Measurements from ENCODE around the gene KCNQ1.

Gene KCNQ1

DNA sequence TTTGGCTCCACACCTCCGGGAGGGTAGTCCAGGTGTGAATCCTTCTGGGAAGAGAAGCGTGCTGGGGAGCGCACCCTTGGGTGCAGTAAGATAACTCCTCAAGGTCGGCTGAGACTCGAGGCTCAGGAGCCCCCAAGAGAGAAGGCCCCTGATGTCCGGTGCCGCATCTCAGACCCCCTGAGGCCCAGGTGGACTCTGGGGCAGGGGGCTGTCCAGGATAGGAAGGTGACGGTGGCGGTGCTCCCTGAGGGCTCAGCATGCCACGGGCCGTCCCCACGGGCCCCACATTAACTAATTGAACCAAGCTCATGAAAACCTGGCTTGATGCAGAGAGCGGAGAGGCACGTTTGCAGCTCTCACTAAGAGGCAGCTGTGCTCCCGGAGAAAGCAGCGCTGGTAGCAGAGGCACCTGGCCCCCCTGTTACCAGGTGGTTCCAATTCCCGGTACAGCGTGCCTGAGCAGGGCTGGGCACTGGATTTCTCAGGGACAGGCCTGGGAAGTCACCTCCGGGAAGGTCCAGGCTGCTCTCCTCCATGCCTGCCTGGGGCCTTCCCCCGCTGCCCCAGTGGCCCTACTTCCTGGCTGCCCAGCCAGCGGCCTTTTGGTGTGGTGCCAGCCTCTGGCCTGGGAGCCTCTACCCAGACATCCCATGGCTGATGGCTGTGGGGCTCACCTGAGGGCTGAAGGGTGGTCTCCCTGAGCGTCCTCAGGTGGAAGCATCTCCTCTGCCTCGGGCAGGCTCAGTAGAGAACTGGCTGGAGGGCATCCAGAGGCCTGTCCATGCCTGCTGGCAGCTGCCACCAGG, 1.1 kb downstream of the KCNQ1 start:
- DNase-seq = no peak

DNA sequence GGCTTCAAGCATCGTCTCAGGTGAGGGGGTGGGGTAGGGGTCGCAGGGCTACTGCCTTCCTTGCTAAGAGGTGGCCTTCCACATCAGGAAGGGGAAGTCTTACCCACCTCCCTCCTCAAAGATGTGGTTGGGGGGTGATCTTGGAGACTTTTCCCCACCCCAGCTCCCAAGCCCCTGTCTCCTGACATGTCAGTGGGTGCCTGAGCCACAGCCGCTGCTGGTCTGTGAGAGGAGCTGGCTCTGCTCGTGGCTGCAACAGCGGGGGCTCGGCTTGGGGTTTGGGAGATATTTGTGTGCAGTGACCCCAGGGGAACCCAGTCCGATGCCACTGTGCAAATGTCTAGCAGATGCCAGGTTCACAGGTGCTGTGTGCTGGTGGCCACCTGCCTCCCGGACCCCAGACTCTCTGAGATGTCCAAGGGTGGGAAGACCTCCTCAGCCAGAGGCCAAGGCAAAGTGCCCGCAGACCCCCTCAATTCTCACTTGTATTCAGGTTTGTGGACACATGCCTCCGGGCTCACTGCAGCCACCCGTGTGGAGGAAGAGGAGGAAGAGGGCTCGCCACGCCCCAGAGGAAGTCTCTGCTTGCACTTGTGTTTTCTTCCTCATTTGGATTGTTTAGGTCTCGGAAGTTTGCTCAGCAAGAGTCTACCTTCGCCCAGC, 1.9 kb downstream of the KCNQ1 start:
- DNase-seq = no peak

DNA sequence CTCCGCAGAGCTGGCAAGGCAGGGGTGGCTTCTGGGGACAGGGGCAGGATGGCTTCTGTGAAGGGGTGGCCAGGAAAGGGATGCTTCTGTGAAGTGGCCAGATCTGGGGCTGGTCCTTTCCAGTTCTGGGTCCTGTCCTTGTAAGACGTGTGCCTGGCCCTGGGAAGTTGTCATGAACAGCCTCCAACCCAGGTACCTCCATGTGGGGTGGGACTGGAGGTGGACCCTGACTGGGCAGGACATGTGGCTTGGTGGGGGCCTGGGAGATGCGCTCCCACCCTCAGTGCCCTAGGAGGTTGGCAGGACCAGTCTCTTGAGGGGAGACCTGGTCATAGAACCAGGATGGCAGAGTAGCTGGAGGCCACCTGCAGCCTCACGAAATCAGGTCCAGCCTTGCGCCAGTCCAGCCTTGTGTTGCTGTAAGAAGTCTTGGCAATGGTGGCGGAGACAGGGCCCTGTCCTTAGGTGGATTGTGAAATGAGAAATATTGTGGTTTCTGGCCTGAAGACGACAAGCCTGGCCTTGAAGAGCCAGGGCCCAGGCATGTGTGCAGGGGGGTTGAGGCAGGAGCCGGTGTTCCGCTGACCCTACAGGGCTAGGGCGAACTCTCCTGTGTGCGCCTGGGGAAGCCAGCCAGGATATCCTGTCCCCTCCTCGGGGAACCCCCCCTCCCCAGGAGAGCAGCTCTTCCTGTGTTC, 2.6 kb downstream of the KCNQ1 start:
- DNase-seq = no peak

DNA sequence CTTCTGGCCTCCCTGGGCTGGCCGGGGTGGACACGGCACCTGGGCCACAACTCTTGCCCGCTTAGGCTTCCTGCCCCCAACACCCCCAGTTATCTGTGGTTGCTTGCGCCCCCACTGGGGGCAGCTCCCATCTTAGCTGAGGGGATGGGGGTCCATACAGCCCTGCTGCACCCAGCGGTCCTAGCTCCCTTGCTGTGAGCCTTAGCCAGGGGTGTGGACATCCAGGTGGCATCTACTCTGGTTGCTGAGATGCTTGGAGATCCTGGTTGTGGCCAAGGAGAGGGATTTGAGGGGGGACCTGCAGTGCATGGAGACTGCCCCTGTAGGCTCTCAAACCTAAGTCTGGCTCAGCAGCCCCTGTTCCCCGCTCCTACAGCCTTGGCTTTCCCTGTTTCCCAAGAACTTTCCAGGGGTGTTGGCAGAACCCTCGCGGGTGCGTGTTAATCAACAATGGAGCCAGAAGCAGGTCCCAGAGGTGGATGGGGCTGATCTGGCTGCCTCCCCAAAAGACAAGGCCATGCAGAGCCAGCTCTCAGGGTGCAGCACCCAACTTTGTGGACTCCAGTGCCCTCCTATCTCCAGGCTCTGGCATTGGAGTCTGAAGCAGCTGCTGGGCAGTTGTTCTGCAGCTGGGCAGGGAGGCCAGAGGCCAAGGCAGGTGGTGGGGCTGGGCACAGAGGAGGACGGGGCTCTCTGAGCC, 3.3 kb downstream of the KCNQ1 start:
- DNase-seq = no peak

DNA sequence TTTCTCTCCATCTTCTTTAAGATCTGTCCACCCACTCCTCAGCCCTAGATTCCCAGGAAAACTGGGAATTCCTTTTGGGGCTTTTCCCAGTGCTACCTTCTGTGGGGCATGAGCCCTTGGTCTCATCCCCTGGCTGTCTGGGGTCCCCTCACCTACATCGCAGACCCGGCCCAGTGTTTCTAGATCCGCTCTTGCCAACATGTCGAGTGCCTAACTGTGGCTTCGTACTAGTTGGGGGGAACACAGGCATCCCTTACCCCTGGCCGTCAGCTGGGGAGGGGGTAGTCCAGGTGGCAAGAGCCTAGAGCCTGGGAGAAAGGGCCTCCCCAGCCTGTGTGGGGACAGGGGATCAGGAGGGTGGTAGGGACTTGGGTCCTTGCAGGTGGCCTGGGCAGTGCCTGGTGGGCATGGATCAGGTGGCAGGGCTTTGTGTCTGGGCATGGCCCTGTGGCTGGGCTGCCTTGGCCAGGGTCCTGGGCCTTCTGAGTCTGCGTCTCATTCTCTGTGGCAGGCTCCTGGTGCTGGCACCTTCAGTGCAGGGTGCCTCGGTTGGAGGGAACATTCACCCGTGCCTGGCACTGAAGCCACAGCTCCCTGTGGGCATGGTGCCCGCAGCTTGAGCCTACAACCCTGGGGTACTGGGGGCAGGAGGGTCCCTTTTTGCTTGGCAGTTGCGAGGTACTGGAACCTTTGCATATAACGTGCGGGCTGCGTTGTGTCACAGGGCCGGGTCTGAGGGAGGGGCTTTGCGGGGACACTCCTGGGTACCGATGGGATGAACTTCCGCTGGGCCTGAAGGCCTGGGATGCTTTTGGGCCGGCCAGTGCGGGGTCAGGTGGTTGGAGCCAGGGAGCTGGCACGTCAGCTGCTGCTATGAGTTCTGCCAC, 4.1 kb downstream of the KCNQ1 start:
- DNase-seq = no peak

DNA sequence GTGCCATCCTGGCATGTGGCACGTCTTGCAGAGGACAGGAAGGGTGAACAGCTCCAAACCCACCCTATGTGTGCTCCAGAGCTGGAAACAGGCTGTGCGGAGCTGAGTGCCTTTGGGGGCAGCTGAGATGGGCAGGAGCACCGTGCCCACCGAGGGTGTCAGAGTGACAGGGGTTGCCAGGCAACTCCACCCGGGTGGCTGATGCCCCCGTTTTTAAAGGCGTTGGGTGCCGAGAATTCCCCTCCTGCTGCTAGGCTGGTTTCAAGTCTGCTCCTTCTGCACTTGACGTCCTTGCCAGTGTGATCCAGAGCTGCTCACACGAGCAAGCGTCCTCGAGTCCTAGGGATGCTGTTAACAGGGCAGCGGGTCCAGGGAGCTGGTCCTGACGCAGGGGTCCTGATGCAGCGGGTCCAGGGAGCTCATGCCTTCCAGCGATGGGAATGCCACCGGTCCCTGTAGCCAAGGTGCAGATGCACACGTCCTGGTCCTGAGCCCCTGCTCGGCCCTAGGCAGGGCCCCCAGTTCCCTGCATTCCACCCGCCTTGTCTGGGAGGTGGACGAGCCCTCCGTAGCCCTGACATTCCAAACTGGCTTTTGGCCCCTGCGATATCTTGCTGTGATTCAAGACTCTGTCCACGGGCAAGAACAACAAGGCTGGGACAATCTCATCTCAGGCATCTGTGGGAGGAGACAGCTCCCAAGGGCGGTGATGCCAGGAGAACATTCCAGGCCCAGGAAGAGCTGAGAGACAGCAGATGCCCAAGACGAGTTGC, 4.9 kb downstream of the KCNQ1 start:
- DNase-seq = no peak

DNA sequence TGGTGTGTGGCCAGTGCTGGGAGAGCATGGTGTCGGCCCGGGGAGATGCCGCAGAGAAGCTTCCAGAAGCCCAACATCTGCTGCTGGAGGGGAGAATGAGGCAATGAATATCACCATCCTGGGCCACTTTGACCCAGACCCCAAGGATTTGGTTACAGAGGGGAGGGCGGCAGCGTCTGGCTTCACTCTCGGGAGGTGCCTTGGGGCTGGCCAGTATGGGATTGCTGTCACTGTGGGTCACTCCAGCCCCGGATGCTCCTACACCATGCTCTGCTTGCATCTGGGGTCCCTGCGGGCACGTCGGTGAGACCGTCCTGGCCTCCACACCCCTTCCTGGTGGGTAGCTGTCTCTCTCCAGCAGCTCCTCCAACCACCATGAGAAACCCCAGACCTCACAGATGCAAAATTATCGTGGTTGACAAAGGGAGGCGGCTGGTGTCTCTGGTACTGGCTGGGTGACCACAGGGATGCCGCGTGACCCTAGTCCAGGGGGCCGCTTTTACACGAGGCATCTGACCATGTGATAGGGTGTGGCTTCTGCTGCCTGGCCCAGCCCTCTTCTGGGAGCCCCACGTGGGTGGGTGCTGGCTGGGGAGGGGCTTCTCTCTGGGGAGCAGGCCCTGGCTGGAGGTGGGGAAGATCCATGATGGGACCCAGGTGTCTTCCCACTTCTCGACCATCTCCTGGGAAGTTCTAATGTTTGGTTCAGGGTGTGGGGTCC, 5.7 kb downstream of the KCNQ1 start:
- DNase-seq = no peak

DNA sequence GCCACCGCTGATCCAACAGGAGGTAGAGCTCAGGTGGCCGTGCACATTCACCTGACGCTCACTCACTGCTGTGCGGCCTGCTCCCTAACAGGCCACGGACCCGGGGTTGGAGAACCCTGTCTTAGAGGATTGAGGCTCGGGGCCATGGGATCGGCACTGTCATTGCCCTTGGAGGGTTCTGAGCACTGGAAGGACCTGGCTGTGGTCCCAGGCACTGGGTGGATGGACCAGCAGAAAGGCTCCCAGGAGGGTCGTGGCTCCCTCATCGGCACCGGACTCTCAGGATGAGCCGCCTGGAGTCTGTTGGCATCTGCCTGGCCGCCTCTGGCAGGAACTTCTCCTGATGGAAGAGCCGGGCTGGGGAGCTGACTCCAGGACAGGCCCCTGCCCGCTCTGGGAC, 6.5 kb downstream of the KCNQ1 start:
- no peak for DNase-seq

DNA sequence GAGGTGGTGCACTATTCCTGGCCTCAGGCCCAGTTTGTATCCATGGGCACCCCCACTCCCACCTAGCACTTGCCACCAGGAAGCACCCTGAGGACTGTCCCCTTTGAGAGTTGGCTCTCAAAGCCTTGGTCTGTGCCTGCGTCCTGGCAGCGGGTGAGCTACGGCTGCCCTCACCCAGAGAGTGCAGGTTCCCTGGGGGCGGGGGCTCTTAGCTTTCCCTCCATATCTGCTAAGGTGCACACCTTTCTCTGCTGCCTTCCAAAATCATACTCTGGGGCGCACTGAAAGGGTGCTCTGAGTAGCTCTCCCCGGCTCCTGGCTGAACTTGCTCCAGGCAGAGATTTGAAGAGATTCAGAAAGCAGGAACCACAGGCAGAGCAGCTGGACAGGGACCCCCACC, 7.1 kb downstream of the KCNQ1 start:
- no peak for DNase-seq

DNA sequence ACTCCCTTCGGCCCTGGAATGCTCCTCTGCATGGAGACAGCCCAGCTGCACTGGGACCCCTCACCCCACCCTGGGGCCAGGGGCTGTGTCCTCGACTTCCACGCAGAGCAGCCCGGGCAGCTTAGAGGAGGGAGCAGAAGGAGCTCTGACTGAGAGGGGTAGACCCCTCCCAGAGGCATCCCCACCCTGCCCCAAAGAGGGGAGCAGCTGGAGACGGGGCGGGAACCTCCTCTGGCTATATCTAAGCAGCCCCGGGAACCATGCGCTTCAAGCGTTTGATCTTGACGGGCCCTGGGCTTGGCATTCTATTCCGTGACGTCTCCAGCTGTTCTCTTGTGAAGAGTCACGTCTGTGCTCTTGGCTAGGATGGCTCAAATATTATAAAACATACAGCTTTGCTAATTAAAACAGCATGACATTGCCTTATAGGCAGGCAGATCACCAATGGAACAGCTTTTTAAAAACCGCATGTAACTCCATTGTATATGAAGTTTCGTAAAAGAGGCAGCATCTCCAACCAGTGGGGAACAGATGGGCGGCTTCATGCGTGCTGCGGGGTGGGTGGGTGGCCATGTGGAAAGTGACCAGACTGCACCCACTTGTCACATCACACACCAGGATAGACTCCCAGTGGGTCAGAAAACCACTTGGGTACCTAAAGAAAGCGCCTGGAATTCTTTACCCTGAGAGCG, 7.7 kb downstream of the KCNQ1 start:
- DNase-seq = no peak

DNA sequence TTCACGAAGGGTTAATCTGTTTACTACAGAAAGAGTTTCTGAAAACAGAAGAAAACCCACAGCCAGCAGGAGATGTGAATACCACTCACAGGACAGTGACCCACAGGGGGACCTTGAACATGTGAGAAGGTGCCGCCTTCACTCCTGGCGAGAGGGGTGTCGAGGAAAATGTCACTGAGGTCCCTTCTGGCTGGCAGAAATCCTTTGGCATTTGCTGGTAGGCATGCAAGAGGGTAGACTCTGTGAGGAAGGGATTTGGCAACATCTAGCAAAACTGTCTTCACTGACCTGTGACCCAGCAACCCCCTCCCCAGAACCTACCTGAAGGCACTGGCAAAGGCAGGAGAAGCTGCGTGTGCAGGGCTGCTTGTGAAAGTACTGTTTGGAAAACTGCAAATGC, 8.6 kb downstream of the KCNQ1 start:
- no peak for DNase-seq

DNA sequence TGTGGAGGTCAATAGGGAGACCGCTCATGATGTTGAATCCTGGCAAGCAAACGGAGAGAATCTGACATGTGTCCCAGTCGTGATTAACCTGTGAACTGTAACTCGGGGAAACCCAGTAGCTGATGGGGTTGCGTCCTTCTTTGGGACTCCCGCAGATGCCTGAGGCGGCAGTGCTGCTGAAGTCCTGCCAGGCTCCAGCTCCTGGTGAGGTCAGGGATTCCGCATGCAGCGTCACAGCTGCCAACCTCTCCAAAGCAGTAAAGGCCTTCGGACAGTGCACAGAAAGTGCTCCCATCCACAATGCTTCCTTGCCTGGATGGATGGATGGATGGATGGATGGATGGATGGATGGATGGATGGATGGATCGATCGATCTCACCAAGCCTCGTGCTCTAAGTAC, 13.5 kb downstream of the KCNQ1 start:
- no peak for DNase-seq

DNA sequence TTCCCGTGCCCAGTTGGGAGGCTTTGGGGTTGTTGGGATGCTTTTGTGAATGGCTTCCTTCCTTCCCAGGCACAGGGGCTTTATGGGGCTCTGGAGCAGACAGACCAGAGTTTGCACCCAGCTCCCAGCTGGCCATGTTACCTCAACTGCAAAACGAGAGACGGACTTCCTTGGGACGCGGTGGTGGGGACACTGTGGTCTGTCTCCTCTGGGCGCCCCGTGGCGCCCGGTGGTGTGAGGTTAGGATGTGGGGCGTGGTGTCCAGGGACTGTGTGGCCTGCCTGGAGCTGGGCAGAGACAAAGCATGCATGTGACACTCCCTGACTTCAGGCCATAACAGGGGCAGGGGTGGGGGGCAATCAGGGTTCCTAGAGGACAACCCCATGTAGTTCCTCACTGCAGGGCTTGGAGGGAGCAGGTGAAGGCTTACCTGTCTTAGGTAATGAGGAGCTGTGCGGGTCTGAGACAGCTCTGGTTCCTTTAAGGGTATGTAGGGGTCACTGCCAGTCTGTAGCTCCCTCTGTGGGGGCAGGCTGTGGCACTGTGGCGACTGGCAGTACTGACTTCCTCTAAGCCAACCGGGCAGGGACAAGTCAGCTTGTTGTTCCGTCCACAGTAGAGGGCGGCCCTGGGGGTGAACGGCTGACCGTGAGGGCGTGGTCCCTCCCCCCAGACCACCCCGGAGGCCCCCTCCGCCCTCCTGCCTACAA, 14.4 kb downstream of the KCNQ1 start:
- no peak for DNase-seq

DNA sequence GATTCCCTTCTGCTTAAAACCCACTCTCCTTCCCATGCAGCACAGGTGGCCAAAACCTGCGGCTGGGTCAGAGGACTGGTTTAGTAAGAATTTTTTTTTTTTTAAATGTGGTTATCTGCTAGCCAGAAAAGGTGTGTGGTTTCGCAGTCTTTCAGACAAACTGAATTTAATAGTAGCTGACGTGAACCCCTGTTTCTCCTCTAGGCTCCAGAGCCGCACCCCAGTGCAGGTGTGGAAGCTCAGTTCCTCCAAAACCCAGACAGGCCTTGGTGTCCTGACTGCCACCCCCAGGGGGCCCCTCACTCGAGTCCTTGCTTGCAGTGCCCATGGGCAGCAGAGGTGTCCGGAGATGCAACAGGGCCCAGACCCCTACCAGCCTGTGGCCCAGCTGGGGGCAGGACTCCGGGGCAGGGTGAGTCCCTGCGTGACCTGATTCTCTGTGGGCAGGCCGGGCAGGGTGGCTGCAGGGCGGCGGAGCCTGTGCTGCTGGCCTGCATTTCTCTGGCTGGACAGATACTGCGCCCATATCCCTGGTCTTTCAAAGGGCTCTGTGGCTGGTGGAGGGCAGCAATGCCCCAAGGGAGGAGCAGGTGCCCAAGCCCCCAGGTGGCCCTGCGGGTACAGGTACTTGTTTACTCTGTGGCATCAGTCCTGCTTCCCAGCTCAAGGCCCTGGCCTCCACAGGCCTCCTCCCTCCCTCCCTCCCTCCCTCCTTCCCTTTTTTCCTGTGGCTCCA, 15.2 kb downstream of the KCNQ1 start:
- no peak for DNase-seq

DNA sequence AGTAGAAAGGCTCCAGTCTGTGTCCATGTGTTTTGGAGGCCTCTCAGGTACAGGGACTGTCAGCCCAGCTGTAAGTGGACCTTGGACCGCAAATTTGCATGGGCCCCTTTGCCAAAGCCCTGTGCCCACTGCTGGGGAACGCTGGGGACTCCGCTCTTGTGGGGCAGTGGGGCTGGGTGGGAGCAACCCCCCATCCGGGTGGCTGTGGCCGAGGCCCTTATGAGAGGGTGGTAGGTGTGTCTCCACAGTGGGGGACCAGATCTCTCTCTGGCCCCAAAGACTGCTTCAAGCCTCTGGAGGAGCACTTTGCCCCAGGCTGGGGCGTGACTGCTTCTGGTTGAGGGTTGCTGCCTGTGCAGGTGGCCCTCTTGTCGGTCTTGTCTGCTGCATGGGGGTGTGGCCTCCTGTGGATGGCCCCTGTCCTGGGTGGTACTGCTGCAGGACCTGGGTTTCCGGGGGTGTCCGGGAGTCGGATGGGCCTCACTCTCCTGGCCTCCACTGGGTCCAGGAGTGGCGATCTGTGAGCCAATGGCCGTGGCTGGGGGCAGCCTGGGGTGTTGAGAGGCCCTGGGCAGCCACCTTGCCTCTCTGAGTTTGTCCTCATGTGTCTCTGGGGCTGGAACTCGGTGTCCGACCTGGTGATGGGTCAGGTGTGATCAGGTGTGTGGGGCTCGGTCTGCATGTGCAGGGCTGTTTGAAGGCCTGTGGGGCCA, 15.9 kb downstream of the KCNQ1 start:
- no peak for DNase-seq

DNA sequence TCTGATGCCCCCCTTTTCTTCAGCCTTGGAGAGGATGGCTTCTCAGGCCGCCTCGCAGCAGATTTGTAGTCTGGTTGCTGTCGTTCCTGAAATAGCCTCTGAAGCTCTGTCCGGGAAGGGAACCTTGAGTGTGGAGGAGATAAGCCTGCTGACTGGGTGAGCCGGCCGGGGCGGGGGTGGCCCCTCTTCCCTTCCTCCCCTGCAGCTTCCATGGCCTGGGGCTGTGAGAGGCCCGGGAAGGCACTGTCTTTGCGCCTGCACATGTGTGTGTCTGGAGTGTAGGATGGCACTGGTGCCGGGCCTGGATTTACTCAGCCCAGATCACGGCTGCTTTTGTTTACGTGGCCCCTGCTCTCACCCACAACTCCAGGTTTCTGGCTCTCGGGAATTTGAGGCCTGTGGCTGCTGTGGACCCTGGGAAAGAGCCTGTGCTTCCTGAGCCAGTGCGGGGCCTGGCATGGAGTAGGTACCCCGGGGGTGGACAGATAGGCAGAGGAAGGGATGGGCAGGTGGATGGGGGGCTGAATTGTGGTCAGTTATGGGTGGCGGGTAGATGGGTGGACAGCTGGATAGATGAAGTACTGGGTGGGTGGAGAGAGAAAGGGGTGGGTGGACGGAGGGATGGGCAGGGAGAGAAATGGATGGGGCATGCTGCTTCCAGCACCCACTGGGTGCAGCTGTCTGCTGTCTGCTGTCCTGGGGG, 16.6 kb downstream of the KCNQ1 start:
- no peak for DNase-seq

DNA sequence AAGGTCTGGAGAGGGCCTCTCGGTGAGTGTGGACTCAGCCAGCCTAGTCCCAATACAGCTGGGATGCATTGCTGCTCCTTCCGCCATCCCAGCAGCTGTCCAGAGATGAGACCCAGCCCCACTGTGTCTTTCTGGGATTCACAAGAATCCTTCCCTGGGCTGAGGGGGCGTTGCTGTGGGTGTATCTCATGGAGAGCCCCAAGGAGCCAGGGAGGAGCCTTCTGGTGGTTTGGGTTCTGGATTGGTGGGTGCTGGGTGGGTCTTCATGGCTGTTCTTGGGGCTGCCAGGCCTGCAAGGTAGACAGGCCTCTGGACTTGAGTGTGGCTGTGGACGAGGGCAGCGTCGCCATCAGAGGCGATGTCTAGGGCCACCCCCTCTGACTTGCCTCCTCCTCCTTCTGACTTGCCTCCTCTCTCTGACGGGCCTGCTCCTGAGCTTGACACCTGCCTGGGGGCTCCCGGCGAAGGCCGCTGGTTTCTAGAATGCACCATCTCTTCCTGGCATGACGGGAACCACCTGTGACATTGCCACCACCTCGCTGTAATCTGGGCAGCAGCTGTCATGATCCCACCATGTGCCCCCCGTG, 17.2 kb downstream of the KCNQ1 start:
- no peak for DNase-seq
